ENCODE measurements around the gene MBNL1.
A peak's percentile ranks its signal among the peaks of the same experiment; 100 is the strongest.

Gene MBNL1

DNA sequence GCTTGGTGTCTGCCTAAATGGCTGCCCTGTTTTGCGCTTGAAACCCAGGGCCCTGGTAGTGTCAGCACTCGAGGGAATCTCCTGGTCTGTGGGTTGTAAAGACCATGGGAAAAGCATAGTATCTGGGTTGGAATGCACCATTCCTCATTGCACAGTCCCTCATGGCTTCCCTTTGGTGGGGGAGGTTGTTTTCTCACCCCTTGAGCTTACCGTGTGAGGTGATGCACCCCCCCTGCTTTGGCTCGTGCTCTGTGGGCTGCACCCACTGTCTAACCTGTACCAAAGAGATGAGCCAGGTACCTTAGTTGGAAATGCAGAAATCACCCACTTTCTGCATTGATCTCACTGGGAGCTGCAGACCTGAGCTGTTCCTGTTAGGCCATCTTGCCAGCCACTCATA lies 104.7 kb downstream of the MBNL1 start:
- Histone ChIP-seq H3K9ac (ENCODE audit: low read length) (no peak overlapping the region), H3K4me1 (ENCODE audit: control insufficient read depth, insufficient read depth, low read length) (peaks cover 26% of the 10 kb centered on the region), H3K9me3 (ENCODE audit: control insufficient read depth, low read length) (no peaks in the 10 kb centered on the region), H3K4me3 (ENCODE audit: low read length) (no peak overlapping the region), H3K27me3 (replicated peaks; ENCODE audit: control insufficient read depth, insufficient read depth, low read length) (no peaks in the 10 kb centered on the region), H3K36me3 (ENCODE audit: control insufficient read depth, insufficient read depth, low read length, severe bottlenecking) (no peaks in the 10 kb centered on the region)
- no peak for DNase-seq (ENCODE audit: low read depth)

- no peak for DNase-seq (ENCODE audit: low read depth)
- no peaks in the 10 kb centered on the region for H3K27me3 ChIP-seq (replicated peaks; ENCODE audit: control insufficient read depth, insufficient read depth, low read length)
- H3K4me1 ChIP-seq (ENCODE audit: control insufficient read depth, insufficient read depth, low read length) = peaks cover 26% of the 10 kb centered on the region
- peaks cover 8% of the 10 kb centered on the region for H3K36me3 ChIP-seq (ENCODE audit: control insufficient read depth, insufficient read depth, low read length, severe bottlenecking)
- peak overlapping the region; percentile 39 for H3K4me3 ChIP-seq (ENCODE audit: low read length)
- H3K9me3 ChIP-seq (ENCODE audit: control insufficient read depth, low read length) = no peaks in the 10 kb centered on the region
- H3K9ac ChIP-seq (ENCODE audit: low read length) = no peak overlapping the region
Observed at GRCh38 chr3:152374262-152374990, 105.7 kb downstream of the MBNL1 start.

- Histone ChIP-seq H3K9ac (ENCODE audit: low read length) (no peak overlapping the region), H3K4me1 (ENCODE audit: control insufficient read depth, insufficient read depth, low read length) (peaks cover 29% of the 10 kb centered on the region), H3K27me3 (replicated peaks; ENCODE audit: control insufficient read depth, insufficient read depth, low read length) (no peaks in the 10 kb centered on the region), H3K4me3 (ENCODE audit: low read length) (no peak overlapping the region), H3K36me3 (ENCODE audit: control insufficient read depth, insufficient read depth, low read length, severe bottlenecking) (peaks cover 8% of the 10 kb centered on the region), H3K9me3 (ENCODE audit: control insufficient read depth, low read length) (no peaks in the 10 kb centered on the region)
- no peak for DNase-seq (ENCODE audit: low read depth)
Observed at GRCh38 chr3:152375546-152375945, 106.8 kb downstream of the MBNL1 start.

- DNase-seq (ENCODE audit: low read depth) = peak; percentile 60
- Histone ChIP-seq H3K36me3 (ENCODE audit: control insufficient read depth, insufficient read depth, low read length, severe bottlenecking) (peaks cover 8% of the 10 kb centered on the region), H3K27me3 (replicated peaks; ENCODE audit: control insufficient read depth, insufficient read depth, low read length) (no peaks in the 10 kb centered on the region), H3K4me3 (ENCODE audit: low read length) (no peak overlapping the region), H3K9me3 (ENCODE audit: control insufficient read depth, low read length) (no peaks in the 10 kb centered on the region), H3K9ac (ENCODE audit: low read length) (no peak overlapping the region), H3K4me1 (ENCODE audit: control insufficient read depth, insufficient read depth, low read length) (peaks cover 31% of the 10 kb centered on the region)
Observed at GRCh38 chr3:152376351-152377183, 107.8 kb downstream of the MBNL1 start.

DNA sequence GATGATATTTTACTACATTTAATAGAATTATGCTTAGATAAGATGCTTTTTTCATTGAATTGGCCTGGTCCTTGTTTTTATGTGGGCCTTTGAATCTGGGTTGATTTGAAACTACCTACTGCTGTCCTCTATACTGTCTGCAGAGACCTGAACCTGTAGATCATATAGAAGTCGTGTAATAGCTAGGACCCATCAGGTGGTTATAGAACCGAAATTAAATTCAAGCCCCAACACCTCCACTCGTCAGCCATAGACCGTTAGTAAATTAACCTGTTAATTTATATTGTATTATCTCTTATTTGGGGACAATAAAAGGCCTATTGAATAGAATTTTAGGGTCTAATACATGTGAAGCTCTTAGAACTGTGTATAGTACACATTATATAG lies 108.4 kb downstream of the MBNL1 start:
- H3K4me3 ChIP-seq (ENCODE audit: low read length) = no peak overlapping the region
- DNase-seq (ENCODE audit: low read depth) = no peak
- no peak overlapping the region for H3K9ac ChIP-seq (ENCODE audit: low read length)
- no peaks in the 10 kb centered on the region for H3K9me3 ChIP-seq (ENCODE audit: control insufficient read depth, low read length)
- H3K27me3 ChIP-seq (replicated peaks; ENCODE audit: control insufficient read depth, insufficient read depth, low read length) = no peaks in the 10 kb centered on the region
- peaks cover 36% of the 10 kb centered on the region for H3K4me1 ChIP-seq (ENCODE audit: control insufficient read depth, insufficient read depth, low read length)
- H3K36me3 ChIP-seq (ENCODE audit: control insufficient read depth, insufficient read depth, low read length, severe bottlenecking) = peaks cover 8% of the 10 kb centered on the region

GRCh38 chr3:152379415-152380042 lies 110.8 kb downstream of the MBNL1 start:
- H3K9ac ChIP-seq (ENCODE audit: low read length) = no peak overlapping the region
- peaks cover 49% of the 10 kb centered on the region for H3K4me1 ChIP-seq (ENCODE audit: control insufficient read depth, insufficient read depth, low read length)
- no peaks in the 10 kb centered on the region for H3K27me3 ChIP-seq (replicated peaks; ENCODE audit: control insufficient read depth, insufficient read depth, low read length)
- peaks cover 8% of the 10 kb centered on the region for H3K36me3 ChIP-seq (ENCODE audit: control insufficient read depth, insufficient read depth, low read length, severe bottlenecking)
- H3K4me3 ChIP-seq (ENCODE audit: low read length) = no peak overlapping the region
- no peak for DNase-seq (ENCODE audit: low read depth)
- no peaks in the 10 kb centered on the region for H3K9me3 ChIP-seq (ENCODE audit: control insufficient read depth, low read length)

GRCh38 chr3:152380043-152380442 lies 111.3 kb downstream of the MBNL1 start:
- Histone ChIP-seq H3K36me3 (ENCODE audit: control insufficient read depth, insufficient read depth, low read length, severe bottlenecking) (peaks cover 8% of the 10 kb centered on the region), H3K9me3 (ENCODE audit: control insufficient read depth, low read length) (no peaks in the 10 kb centered on the region), H3K4me1 (ENCODE audit: control insufficient read depth, insufficient read depth, low read length) (peaks cover 49% of the 10 kb centered on the region), H3K9ac (ENCODE audit: low read length) (no peak overlapping the region), H3K27me3 (replicated peaks; ENCODE audit: control insufficient read depth, insufficient read depth, low read length) (no peaks in the 10 kb centered on the region), H3K4me3 (ENCODE audit: low read length) (no peak overlapping the region)
- DNase-seq (ENCODE audit: low read depth) = no peak

GRCh38 chr3:152381881-152382295 lies 113.2 kb downstream of the MBNL1 start:
- H3K4me1 ChIP-seq (ENCODE audit: control insufficient read depth, insufficient read depth, low read length) = peaks cover 57% of the 10 kb centered on the region
- H3K27me3 ChIP-seq (replicated peaks; ENCODE audit: control insufficient read depth, insufficient read depth, low read length) = no peaks in the 10 kb centered on the region
- H3K36me3 ChIP-seq (ENCODE audit: control insufficient read depth, insufficient read depth, low read length, severe bottlenecking) = peaks cover 8% of the 10 kb centered on the region
- H3K9ac ChIP-seq (ENCODE audit: low read length) = peak overlapping the region; percentile 57
- no peaks in the 10 kb centered on the region for H3K9me3 ChIP-seq (ENCODE audit: control insufficient read depth, low read length)
- peak overlapping the region; percentile 72 for H3K4me3 ChIP-seq (ENCODE audit: low read length)
- no peak for DNase-seq (ENCODE audit: low read depth)

DNA sequence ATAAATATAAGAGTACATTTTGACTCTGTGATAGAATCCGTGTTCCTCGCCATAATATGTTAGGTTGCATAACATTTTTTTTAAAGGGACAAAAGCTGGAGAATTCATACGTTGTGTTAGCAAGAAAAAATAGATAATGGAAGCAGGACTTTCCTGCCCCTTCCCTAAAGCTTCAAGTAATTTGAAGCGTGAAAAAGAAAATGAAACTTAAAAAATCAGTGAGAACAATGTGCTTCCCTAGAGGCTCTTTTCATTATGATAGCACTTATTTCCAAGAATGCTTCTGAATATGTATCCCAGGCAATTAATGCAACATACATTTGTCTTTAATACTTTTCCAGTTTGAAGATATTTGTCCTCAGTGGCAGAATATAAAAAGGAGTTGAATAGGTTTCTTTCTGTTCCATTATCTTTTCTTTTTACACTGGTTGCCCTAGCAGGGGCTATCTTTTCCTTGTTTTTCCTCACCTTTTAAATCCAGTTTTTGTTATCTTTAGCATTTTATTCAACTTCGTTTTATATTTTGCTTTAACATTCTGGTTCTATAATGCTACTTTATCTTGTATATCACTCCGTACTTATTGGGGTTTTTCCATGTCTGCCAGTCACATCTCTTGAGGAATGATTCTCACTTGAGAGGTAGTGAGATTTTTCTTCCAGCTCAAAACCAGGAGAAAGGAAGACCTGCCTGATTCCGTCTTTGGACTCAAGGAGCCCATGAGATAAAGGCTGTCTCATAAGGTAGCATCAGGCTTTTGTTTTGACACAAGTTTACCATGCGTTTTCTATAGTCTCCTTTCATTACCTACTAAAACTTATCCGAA lies 113.8 kb downstream of the MBNL1 start:
- DNase-seq (ENCODE audit: low read depth) = no peak
- Histone ChIP-seq H3K9ac (ENCODE audit: low read length) (peak overlapping the region; percentile 57), H3K36me3 (ENCODE audit: control insufficient read depth, insufficient read depth, low read length, severe bottlenecking) (peaks cover 8% of the 10 kb centered on the region), H3K27me3 (replicated peaks; ENCODE audit: control insufficient read depth, insufficient read depth, low read length) (no peaks in the 10 kb centered on the region), H3K4me3 (ENCODE audit: low read length) (peak overlapping the region; percentile 72), H3K4me1 (ENCODE audit: control insufficient read depth, insufficient read depth, low read length) (peaks cover 57% of the 10 kb centered on the region), H3K9me3 (ENCODE audit: control insufficient read depth, low read length) (no peaks in the 10 kb centered on the region)

GRCh38 chr3:152383136-152383606 lies 114.4 kb downstream of the MBNL1 start:
- Histone ChIP-seq H3K27me3 (replicated peaks; ENCODE audit: control insufficient read depth, insufficient read depth, low read length) (no peaks in the 10 kb centered on the region), H3K4me1 (ENCODE audit: control insufficient read depth, insufficient read depth, low read length) (peaks cover 57% of the 10 kb centered on the region), H3K4me3 (ENCODE audit: low read length) (peak overlapping the region; percentile 72), H3K9me3 (ENCODE audit: control insufficient read depth, low read length) (no peaks in the 10 kb centered on the region), H3K36me3 (ENCODE audit: control insufficient read depth, insufficient read depth, low read length, severe bottlenecking) (peaks cover 8% of the 10 kb centered on the region), H3K9ac (ENCODE audit: low read length) (peak overlapping the region; percentile 57)
- no peak for DNase-seq (ENCODE audit: low read depth)

Measured in adipocyte (in vitro differentiated cells).